H1 (cell line): ENCODE data around the gene ALK. TPM values are rescaled to one million over a fixed set of nuclear protein-coding genes. Genes with fewer than 3 reads are reported as not detected.

Experiments used
- PHF8 ChIP-seq: fragments of 200-600 bp; sonication (generic); conservative IDR thresholded peaks from 2 replicates; pipeline ENCODE4 v1.7.1; 2012; ENCODE audit warnings: low read depth, mild to moderate bottlenecking, inconsistent platforms, low read length, moderate library complexity
- SP4 ChIP-seq: IDR thresholded peaks from 2 replicates; pipeline ENCODE4 v1.6.1; 2012; ENCODE audit warnings: low read length, inconsistent platforms
- TEAD4 ChIP-seq: IDR thresholded peaks from 2 replicates; pipeline ENCODE4 v1.6.1; 2012; ENCODE audit warnings: low read depth, low read length, inconsistent platforms, mixed read lengths
- polyA plus RNA-seq, 7 experiments: library from polyadenylated mRNA; depleted of rRNA in 3 of 7; stranded (reverse) in 5 of 7; unstranded in 2 of 7; fragments of >200 nt in 5 of 7; fragments of 200-250 nt in 2 of 7; gene quantifications; 1 replicate in 5 of 7; 2 replicates in 1 of 7; 4 replicates in 1 of 7; pipeline versions ENCODE4 v1.2.1 to v1.2.3, GENCODE V29; 2011 to 2013; ENCODE audit warnings: missing spikeins in 2 of 7, mixed read lengths in 2 of 7
- total RNA-seq: library from RNA; stranded (reverse); fragmentation: NEBNext Ultra II Directional; extraction: Animal tissue kit (Norgen Biotek cat#: 25700); gene quantifications from 2 replicates; pipeline ENCODE4 v1.2.1, GENCODE V29; 2021

ALK gene
- total and polyA plus RNA-seq, 2 of the 8 experiments (the other 6 are each of a cell fraction or from before 2014, with no cell fraction given) = 0.02 to 0.09 TPM

DNA sequence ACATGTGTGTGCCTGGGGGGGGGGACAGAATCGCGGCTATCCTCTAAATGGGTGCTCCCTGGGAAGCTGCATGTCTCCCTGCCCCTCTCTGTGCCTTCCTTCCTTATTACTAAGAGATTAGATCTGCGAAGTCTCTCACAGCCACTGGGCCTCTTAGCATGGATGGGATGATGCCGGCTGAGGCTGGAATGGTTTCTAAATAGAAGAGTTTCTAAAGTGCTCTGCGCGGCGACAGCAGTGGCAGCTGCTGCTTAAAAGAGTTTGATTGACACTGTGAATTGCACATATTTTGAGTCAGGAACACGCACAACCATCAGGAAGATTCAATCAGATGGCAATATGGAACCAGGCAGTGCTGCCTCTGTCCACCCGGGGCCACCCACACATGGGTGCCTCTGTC, 642.4 kb downstream of the ALK start (continued):
- TF ChIP-seq TEAD4 = no peak
- no peak for TF ChIP-seq SP4
- no peak for TF ChIP-seq PHF8
